Measurements from ENCODE around the gene PTPN6.

The PTPN6 gene

DNA sequence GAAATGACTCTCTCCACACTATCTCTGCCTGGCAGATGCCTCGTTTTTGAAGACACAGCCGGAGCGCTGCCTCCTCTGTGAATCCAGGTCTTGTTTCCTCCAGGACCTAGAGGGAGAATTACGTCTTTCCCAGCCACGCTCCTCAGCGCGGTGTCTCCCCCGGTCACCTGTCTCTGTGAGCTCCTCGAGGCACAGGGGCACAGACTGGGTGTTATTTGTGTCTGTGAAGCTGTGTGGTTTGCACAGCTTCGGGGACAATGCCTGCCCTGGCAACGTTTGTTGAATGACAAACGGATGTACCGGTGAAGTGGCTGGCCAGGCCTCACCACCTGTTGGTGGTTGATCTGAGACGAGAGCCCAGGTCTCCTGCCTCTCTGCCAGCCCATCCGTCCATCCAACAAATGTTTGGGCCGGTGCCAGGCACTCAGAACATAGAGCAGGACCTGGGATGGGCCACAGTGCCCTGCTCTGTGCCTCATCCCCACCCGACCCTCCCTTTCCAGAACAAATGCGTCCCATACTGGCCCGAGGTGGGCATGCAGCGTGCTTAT lies 6.1 kb downstream of the PTPN6 start:
- no peak for DNase-seq

DNA sequence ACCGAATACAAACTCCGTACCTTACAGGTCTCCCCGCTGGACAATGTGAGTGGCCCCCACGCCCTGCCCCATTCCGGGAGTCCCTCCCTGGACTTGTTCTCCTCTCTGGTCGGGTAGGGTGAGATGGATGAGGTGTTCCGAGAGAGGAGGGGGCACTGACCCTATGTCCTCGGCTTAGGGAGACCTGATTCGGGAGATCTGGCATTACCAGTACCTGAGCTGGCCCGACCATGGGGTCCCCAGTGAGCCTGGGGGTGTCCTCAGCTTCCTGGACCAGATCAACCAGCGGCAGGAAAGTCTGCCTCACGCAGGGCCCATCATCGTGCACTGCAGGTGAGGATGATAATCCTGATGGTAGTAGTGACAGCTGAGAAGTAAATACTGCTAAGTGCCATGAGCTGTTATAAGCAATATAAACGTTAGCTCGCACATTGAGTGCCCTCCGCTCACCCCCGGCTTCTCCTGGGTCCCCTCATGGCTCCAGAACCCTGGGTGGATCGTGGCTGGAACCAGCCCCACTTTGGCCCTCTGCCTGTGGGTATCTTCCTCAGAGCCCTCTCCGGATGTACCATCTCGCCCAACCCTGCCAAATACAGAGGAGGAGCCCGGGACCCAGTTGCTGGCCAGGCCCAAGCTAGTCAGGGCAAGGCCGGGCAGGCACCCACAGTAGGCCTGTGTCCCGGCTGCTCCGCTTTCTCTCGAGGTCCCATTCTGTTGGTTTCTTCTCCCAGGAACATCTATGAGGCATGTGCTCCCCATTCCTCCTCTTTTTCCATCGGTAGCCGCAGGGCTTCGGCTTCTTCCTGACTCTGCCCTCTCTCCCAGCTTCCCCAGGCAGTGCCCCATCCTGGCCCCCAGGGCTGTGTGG lies 6.8 kb downstream of the PTPN6 start:
- DNase-seq: no peak

DNA sequence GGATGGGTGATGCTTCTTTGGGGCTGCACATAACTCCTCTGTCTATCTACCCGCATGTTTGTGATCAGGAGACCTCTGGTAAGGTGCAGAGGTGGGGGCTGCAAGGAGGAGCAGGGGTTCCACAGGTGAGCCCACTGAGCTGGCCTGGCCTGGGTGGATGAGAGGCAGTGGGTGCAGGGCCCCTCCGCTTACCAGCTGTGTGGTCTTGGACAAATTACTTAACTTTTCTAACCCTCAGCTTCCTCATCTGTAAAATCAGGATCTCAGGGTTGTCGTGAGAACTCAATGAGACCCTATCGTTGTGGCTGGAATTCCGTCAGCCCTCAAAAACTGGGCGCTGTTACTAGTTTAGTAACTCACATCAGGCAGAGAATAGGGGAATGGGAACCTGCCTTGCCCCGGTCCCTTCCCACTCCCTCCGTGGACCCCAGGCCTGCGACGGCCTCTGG lies 7.5 kb downstream of the PTPN6 start:
- DNase-seq: peak; percentile 54

DNA sequence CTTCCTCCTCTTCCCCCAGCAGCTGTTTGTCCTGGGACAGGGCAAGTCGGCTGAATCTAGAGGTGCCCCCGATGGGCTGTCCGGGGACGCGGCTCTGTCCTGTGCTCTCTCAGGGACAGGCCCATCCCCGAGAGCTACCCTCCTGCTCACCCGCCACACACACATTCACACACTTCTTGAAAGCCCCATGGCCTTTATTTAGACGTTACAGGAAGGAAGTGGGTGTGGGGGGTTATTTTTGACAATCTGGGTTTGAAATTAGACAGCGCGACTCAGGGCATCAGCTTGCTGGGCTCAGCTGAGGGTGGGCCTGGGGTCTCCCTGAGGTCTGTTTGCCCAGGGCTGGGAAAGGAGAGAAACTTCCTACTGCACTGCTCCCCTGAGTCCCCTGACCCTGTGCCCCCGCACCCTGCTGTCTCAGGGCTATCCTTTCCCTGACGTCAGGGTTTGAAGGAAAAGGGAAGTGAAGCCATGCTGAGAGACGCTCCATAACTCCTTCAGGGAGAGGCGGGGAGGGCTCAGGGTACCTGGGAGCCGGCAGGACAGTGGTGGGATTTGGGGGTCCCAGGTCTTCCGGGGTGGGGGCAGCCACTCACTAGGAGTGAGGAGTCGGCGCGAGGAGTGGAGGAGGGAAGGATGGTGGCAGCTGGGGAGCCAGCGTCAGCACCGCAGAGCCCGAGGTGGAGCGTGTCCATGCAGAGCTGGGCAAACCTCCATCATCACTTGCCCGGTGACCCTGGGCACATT lies 8.1 kb downstream of the PTPN6 start:
- DNase-seq: peak; percentile 91

DNA sequence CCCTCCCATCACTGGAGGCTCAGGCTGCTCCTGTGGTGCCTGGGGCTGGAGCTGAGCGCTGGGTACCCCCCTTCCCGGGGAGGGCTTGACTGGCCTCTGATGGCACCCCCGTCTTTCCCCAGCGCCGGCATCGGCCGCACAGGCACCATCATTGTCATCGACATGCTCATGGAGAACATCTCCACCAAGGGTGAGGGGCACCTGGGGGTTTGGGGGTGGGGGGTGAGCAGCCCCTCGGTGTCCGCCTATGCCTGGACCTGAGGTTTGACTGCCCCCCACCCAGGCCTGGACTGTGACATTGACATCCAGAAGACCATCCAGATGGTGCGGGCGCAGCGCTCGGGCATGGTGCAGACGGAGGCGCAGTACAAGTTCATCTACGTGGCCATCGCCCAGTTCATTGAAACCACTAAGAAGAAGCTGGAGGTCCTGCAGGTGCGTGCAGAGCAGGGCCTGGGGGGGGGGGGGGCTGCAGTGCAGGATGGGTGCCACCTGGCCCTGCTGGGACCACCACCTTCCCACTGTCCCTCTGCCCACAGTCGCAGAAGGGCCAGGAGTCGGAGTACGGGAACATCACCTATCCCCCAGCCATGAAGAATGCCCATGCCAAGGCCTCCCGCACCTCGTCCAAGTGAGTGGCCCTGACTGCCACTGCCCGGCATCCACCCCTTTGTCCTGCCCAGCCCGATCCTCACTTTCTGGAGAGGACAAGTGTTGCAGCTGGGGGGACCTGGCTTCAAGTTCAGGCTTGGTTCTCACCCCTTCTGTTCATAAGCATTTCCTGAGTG lies 8.8 kb downstream of the PTPN6 start:
- DNase-seq: no peak

DNA sequence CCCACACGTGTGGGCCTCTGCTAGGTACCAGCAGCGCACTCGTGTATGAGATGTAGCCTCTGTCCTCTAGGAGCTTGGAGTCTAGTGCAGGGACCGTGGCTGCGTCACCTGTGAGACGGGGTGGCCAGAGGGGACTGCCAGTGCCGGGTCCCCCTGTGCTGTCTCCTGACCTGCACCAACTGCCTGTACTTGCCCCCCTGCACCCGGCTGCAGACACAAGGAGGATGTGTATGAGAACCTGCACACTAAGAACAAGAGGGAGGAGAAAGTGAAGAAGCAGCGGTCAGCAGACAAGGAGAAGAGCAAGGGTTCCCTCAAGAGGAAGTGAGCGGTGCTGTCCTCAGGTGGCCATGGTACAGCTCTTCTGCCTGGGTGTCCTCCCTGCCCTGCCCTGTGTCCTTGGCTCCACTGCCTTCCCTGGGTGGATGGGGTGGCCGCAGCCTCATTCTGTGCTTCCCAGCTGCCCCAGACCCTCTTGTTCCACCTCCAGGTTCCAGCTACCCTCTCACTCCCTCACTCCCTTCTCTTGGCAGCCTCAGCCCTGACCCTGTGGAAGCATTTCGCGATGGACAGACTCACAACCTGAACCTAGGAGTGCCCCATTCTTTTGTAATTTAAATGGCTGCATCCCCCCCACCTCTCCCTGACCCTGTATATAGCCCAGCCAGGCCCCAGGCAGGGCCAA lies 9.6 kb downstream of the PTPN6 start:
- DNase-seq: peak; percentile 59

DNA sequence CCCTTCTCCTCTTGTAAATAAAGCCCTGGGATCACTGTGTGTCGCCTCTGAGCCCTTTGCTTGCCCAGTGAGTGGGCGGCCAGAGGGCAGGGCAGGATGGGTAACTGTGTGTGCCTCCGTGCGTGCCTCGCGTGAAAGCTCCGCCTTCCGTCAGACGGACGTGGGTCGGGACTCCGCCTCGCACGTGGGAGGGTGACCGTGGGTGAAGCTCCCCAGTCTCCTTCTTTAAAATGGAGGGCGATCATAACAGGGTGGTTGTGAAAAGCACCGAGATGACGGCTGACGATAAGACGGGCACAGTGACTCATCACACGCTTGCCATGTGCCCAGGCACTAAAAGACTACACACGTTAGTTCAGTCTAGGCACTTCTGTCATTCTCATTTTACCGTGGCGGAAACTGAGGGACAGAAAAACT lies 10.1 kb downstream of the PTPN6 start:
- DNase-seq: peak; percentile 95

DNA sequence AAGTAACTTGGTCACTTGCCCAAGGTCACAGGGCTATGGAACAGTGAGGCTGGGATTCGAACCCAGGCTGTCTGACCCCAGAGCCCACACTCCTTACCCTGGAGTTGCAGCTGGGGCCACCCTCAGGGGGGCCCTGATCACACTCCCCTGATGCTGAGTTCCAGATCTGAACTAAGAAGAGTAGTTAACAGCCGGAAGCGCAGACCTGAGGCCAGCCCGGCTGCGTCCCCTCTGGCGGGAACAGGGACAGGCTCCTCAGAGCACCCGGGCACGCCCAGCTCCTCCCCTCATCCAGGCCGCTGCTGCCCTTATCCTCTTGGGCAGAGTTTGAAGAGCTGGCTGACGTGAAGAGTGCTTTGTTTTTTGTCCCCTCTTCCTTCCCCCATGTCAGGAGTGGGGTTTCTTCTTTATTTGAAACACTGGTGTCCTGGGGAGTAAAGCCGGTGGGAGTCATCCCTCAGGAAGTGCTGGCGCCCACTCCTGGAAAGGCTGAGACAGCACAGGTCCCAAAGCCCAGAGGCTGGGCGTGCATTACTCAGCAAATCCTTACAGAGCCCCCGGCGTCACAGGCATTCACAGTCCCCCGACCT lies 10.6 kb downstream of the PTPN6 start:
- DNase-seq: peak; percentile 69

DNA sequence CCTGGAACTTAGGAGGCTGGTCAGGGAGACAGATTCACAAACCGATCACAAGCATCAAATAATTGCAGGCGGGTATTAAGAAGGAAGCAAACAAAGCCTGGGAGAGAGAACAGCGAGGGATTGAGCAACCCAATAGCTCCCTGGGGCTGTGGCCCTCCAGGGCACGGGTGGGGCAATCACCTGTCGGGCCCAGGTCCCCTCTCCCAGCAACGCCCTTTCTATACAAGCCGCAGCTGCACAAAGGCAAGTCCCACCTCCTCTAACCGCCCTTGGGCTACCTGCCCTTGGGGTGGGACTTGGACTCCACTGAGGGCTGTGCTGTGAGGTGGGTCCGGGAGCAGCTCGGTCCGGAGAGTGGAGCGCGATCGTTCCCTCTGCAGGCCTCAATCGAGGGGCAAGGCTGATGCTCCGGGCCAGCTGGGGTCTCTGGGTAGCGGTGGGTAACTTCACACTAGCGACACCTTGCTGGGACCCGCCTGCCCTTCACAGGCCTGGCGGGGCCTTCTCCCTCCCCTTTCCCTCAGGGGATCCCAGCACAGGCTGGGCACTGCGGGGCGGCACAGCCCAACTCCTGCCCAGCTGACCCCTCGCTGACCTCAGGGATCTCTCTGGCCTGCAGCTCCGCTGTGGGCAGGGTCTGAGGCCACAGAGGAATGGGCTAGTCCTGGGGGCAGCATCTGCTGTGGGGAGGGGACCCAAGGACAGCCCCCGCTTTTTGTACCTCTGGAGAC lies 11.3 kb downstream of the PTPN6 start:
- DNase-seq: no peak

DNA sequence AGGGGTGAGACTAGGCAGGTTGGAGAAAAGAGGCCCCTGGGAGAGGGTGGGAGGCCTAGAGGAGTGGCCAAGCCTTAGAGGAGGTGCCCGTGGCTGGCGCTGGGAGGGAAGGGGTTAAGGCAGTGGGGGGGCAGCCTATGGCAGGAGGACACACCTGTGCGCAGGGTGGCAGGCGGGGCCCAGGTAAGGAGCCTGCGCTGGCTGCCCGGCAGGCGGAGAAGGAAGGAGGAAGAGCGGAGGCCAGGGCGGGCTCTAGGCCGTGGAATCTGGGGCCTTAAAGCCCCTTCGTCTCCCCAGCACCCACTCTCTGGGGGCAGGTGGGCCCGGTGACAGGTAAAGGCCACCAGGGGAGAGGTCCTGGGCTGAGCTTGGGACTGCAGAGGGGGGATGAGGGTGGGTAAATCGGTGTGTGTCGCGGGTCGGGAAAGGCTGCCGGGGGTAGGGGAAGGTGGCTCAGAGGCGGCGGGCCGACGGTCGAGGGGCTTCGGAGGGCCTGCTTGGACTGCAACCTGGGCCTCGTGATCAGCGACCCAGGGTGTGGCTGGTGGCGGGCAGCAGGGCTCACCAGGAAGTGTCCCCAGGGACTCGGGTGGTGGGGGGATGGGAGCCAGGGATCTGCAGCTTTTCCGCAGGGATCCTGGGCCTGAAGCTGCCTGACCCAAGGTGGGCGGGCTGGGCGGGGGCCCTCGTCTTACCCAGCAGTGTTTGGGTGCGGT lies 12.0 kb downstream of the PTPN6 start:
- no peak for DNase-seq

DNA sequence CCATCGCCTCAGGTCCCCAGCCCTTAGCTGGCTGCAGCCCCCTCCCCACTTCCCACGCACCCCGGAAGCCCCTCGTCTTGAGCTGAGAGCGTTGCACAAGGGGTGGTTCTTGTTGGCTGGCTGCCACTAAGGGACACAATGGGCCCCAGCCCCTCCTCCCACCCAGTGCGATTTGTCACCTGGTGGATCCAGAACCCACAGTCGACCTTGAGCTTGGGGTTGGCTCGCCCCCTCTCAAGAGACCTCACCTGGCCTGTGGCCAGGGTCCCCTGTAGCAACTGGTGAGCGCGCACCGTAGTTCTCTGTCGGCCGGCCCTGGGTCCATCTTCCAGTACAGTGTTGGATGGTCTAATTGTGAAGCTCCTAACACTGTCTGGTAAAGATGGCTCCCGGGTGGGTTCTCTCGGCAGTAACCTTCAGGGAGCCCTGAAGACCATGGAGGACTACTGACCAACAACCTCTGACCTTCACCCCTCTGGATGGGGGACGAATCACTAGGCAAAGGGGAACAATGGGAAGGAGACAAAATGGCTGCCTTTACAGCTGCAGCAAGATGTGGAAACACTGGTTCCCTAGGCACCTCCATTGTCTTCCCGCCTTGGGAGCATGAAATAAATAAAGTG lies 12.7 kb downstream of the PTPN6 start:
- no peak for DNase-seq

DNA sequence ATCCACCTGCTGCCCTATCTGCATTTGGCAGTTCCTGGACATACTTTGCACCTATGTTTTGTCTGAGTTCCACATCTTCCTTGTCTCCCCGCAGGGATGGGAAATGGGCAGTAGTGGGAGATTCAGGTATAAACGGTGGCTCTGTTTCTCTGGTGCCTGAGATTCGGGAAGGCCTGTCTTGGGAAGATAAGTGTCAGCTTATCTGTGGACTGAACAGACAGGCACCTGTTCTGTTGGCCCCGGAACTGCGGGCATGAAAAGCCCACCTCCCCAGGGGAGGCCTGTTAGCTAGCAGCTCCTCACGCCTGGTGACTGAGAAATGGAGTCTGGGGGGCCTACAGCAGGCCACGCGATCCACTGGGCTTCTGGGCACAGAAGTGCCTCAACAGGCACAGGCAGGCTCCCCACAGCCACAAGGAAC lies 13.5 kb downstream of the PTPN6 start:
- DNase-seq: no peak

DNA sequence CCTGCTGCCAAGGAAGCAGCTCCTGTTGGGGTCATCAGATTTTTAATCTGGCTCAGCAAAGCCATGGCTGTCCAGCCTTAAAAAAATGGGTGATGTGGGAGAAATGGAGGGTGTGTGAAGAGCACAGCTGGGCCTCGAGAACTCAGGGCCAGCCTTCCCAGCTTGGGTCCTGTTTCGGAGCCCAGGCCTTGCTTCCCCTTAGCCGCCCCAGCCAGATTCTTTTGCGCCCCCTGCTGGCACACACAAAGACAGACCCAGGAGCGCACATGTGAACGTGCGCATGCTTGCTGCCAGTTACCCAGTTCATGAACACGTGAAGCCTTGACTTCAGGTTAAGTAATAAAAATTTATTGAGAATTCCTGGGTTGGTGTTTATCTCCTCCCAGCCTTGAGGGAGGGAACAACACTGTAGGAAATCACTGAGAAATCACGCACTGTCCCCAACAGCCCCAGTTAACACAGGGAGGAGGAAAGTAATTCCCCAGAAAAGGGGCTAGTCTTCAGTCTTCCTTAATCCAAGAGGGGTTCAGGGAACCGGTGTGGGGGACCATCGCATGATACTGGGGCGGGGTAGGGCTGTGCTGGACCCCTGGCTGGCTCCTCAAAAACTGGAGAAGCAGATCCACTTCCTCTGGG lies 14.0 kb downstream of the PTPN6 start:
- peak; percentile 95 for DNase-seq

DNA sequence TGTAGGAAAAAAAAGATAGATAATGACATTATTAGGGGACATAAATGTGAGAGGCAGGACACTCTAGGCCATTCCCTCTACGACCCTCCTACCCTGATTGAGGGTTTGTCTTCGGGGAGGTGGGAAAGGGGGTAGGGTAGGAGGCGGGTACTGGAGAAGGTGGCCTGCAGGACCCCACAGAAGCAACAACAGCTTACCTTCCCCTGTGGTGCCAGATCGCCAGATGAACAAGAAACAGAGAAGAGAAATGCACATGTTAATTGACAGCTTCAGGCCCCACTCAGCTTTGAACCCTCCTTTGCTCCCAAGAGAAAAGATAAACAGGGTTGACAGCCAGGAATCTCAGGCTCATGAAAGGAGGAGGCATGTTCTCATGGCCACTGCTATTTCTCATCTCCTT lies 14.6 kb downstream of the PTPN6 start:
- DNase-seq: no peak

DNA sequence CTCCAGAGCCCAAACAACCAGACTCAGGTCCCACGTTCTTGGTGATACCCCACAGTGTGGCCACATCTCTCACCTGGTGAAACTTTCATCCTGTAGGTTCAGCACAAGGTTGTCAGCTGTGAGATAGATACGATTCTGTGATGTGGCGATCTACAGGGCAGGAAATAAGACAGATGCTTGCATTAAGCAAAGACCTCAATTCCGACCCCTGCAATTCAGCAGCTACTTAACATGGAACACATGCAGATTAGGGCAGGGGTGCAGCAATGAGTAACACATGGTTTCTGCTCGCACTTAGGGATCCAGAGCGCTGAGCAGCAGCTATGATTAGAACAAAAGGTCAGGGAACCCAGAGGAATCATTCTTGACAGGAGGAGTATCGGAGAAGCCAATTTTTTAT lies 15.2 kb downstream of the PTPN6 start:
- no peak for DNase-seq

DNA sequence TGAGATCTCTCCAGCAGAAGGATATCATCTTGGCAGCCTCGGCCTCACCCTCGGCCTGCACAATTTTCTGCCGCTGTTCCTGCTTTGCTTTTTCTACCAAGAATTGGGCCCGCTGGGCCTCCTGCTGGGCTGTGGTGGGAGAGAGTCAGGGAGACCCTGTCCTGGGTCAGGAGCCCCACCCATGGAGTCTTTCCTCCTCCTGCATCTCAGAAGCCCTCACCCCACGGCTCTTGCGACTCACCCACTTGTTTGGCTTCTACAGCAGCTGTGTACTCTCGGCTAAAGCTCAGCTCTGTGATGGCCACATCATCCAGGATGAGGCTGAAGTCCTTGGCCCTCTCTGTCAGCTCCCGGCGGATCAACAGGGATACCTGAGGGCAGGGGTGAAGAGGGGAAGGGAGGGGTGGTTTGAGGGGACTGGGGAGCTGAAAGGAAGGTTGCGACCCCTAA lies 16.5 kb downstream of the PTPN6 start:
- DNase-seq: no peak

DNA sequence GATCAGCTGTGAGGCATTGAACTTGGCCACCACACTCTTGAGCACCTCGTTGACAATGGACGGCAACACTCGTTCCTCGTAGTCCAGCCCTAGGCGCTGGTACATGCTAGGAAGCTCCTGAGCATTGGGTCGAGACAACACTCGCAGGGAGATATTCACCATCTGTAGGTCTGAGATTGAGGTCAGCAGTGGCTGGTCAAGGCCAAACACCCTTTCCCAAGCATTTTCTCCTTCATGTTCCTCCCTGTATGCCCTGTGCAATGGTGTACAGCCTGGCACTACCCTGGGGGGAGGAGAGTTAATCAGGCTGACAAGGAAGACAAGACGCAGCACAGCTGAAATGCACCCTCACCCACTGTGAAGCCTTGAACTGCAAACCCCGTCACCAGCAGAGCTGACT lies 17.3 kb downstream of the PTPN6 start:
- DNase-seq: no peak

DNA sequence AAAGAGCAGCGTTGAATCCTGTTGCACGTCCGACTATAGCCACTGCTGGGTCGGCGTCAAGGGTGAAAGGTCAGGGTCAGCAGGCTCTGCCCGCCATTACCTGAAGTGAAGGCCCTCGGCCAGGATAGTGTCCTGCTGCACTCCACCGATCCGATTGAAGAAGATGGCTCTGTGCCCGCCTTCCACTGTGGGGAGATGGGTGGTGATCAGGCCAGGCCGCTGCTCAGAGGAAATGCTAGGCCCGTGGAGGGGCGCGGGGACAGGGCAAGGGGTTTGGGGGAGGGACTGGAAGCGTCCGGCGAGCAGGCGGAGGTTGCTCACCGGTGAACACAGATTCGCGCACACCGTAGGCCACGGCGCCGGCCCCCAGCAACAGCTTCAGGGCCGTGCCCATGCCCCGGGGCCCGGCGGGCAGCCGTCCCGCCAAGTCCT lies 19.0 kb downstream of the PTPN6 start:
- no peak for DNase-seq

DNA sequence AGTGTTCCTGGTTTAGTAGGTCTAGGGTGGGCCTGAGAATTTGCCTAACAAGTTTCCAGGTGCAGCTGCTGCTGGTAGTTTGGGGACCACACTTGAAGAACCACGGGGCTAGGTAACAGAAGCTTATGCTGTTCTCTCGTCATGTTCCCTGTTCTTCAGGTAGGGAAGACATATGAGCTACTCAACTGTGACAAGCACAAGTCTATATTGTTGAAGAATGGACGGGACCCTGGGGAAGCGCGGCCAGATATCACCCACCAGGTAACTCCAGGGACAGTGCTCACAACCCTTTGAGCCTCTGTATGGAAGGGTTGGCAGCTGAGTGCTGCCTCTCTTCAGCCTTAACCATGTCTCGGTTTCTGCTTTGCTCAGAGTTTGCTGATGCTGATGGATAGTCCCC lies 23.0 kb downstream of the PTPN6 start:
- DNase-seq: no peak

Data from suppressor macrophage treated with lipopolysaccharide for 4 hours (primary cell).